HL-60/S4 (cell line): ENCODE results near the gene F11.
"Not testable (repeated sequence)": the region's sequence is repeated elsewhere in the genome, so short reads cannot be mapped to it uniquely, and the experiment has no call there.

ENCODE experiments used
- in situ Hi-C: fragments of 300-500 bp; cut with MboI; formaldehyde crosslinking; loops from 2 replicates; pipeline ENCODE4 v1.14.3; 2022; ENCODE audit warnings: low sequenced_read_pairs

Gene F11

GRCh38 chr4:186265683-186266652, at the start of gene F11:
F11 (plus strand) TSS chr4:186266189; CDS start chr4:186267137, 948 bp downstream.
- in situ Hi-C loops, result no loop called here

GRCh38 chr4:186216465-186217024, 49.4 kb upstream of the F11 start:
- in situ Hi-C loops, result no loop called here

GRCh38 chr4:186217733-186218293, 48.2 kb upstream of the F11 start:
- in situ Hi-C loops, result no loop called here

GRCh38 chr4:186221624-186222023, 44.4 kb upstream of the F11 start:
- in situ Hi-C loops, result no loop called here

GRCh38 chr4:186225848-186226247, 40.1 kb upstream of the F11 start:
- in situ Hi-C loops, result no loop called here

- in situ Hi-C loops, result no loop called here
These were observed 39.3 kb upstream of the F11 start for GRCh38 chr4:186226521-186227189.

GRCh38 chr4:186227221-186227620, 38.8 kb upstream of the F11 start, which contains the start of gene KLKB1:
KLKB1 (plus strand) TSS chr4:186227507; CDS start chr4:186228196, 689 bp downstream.
- in situ Hi-C loops, result no loop called here

GRCh38 chr4:186227744-186228513, 38.1 kb upstream of the F11 start:
- in situ Hi-C loops, result no loop called here

- in situ Hi-C loops, result no loop called here
These were observed 37.5 kb upstream of the F11 start for GRCh38 chr4:186228514-186228894.

- in situ Hi-C loops, result no loop called here
These were observed 31.6 kb upstream of the F11 start for GRCh38 chr4:186234367-186234766.

GRCh38 chr4:186236126-186236525, 29.9 kb upstream of the F11 start:
- in situ Hi-C loops, result no loop called here

- in situ Hi-C loops, result no loop called here
These were observed 25.5 kb upstream of the F11 start for GRCh38 chr4:186240452-186240847.

- in situ Hi-C loops, result no loop called here
These were observed 25.0 kb upstream of the F11 start for GRCh38 chr4:186240848-186241491.

- in situ Hi-C loops, result no loop called here
These were observed 24.4 kb upstream of the F11 start for GRCh38 chr4:186241616-186242015.

- in situ Hi-C loops, result not testable (repeated sequence)
These were observed 24.0 kb upstream of the F11 start for GRCh38 chr4:186242031-186242430.

GRCh38 chr4:186243331-186243730, 22.7 kb upstream of the F11 start:
- in situ Hi-C loops, result no loop called here

- in situ Hi-C loops, result no loop called here
These were observed 21.2 kb upstream of the F11 start for GRCh38 chr4:186244835-186245234.

- in situ Hi-C loops, result not testable (repeated sequence)
These were observed 18.8 kb upstream of the F11 start for GRCh38 chr4:186247062-186247752.

GRCh38 chr4:186248643-186249042, 17.3 kb upstream of the F11 start:
- in situ Hi-C loops, result no loop called here
